GM06990 (cell line): ENCODE data around the gene POU2F2.

Experiments
- DNase-seq: peaks from one replicate; pipeline ENCODE4 v3.0.0-alpha.2; 2011; ENCODE audit not compliant: insufficient read length; ENCODE audit errors: extremely low read depth
- H3K27me3 ChIP-seq: replicated peaks from 2 replicates; pipeline ENCODE4 v1.6.0; 2011; ENCODE audit warnings: low read length; ENCODE audit not compliant: control insufficient read depth, insufficient read depth
- H3K36me3 ChIP-seq: 2 replicates; pipeline ENCODE4 v1.5.1; 2011; ENCODE audit warnings: low read length; ENCODE audit not compliant: control insufficient read depth, insufficient read depth
- H3K4me3 ChIP-seq: replicated peaks from 2 replicates; pipeline ENCODE4 v1.5.1; 2011; ENCODE audit warnings: low read depth, mild to moderate bottlenecking, control low read depth, low read length
- CTCF ChIP-seq: IDR thresholded peaks from 2 replicates; pipeline ENCODE4 v1.5.1; 2011; ENCODE audit warnings: low read length, control low read depth, mild to moderate bottlenecking, inconsistent platforms; ENCODE audit not compliant: insufficient read depth, poor library complexity, severe bottlenecking

The POU2F2 gene

GRCh38 chr19:42068361-42068755 lies 63.9 kb downstream of the POU2F2 start:
- peaks cover 7% of the 10 kb centered on the region for H3K27me3 ChIP-seq
- DNase-seq = no peak
- TF ChIP-seq CTCF = no peak
- no peaks in the 10 kb centered on the region for H3K36me3 ChIP-seq
- no peak overlapping the region for H3K4me3 ChIP-seq

GRCh38 chr19:42067315-42067888 lies 64.8 kb downstream of the POU2F2 start:
- DNase-seq = no peak
- no peak for TF ChIP-seq CTCF
- Histone ChIP-seq H3K27me3 (peaks cover 7% of the 10 kb centered on the region), H3K36me3 (no peaks in the 10 kb centered on the region), H3K4me3 (no peak overlapping the region)

GRCh38 chr19:42066075-42066754 lies 66.0 kb downstream of the POU2F2 start:
- Histone ChIP-seq H3K27me3 (peaks cover 7% of the 10 kb centered on the region), H3K4me3 (no peak overlapping the region), H3K36me3 (no peaks in the 10 kb centered on the region)
- DNase-seq = no peak
- TF ChIP-seq CTCF = no peak

- H3K27me3 ChIP-seq = peaks cover 7% of the 10 kb centered on the region
Measured at GRCh38 chr19:42065511-42065910, 66.7 kb downstream of the POU2F2 start.

GRCh38 chr19:42065051-42065450 lies 67.2 kb downstream of the POU2F2 start:
- no peak for TF ChIP-seq CTCF
- Histone ChIP-seq H3K36me3 (no peaks in the 10 kb centered on the region), H3K27me3 (peaks cover 7% of the 10 kb centered on the region), H3K4me3 (no peak overlapping the region)
- no peak for DNase-seq

More at GRCh38 chr19:42065511-42065910, 66.7 kb downstream of the POU2F2 start:
- no peak for DNase-seq
- no peak overlapping the region for H3K4me3 ChIP-seq
- TF ChIP-seq CTCF = no peak
- no peaks in the 10 kb centered on the region for H3K36me3 ChIP-seq
